HL-60 (cell line): ENCODE data around the gene MCF2L2.
"Not testable (repeated sequence)": the region's sequence is repeated elsewhere in the genome, so short reads cannot be mapped to it uniquely, and the experiment has no call there.

ENCODE experiments used
- DNase-seq, 2 experiments: peaks; one replicate each; pipeline ENCODE4 v3.0.0-alpha.2; 2010 to 2020; ENCODE audit warnings: low read depth in 1 of 2, low spot score in 1 of 2
- H3K27ac ChIP-seq: fragments of 250-450 bp; sonication (Bioruptor Pico); replicated peaks from 2 replicates; pipeline ENCODE4 v1.5.1; 2020; ENCODE audit warnings: mild to moderate bottlenecking, moderate library complexity
- H3K27me3 ChIP-seq: fragments of 250-450 bp; sonication (Bioruptor Pico); 2 replicates; pipeline ENCODE4 v1.5.1; 2021; ENCODE audit warnings: mild to moderate bottlenecking, moderate library complexity; ENCODE audit not compliant: insufficient read depth, poor library complexity, severe bottlenecking
- H3K4me3 ChIP-seq: replicated peaks from 2 replicates; pipeline ENCODE4 v1.5.1; 2011; ENCODE audit warnings: mild to moderate bottlenecking, control low read depth, low read length; ENCODE audit not compliant: insufficient read depth
- CTCF ChIP-seq: IDR thresholded peaks from one replicate; pipeline ENCODE4 v1.5.1; 2011; ENCODE audit warnings: low read length, control low read depth, inconsistent platforms; ENCODE audit not compliant: insufficient read depth
- GABPA ChIP-seq: IDR thresholded peaks from 2 replicates; pipeline ENCODE4 v1.6.1; 2012; ENCODE audit warnings: low read depth
- POLR2AphosphoS5 ChIP-seq: IDR thresholded peaks from 2 replicates; pipeline ENCODE4 v1.6.1; 2012; ENCODE audit warnings: low read depth
- REST ChIP-seq: IDR thresholded peaks from 2 replicates; pipeline ENCODE4 v1.6.1; 2012; ENCODE audit warnings: low read depth; ENCODE audit not compliant: insufficient replicate concordance
- SPI1 ChIP-seq: IDR thresholded peaks from 2 replicates; pipeline ENCODE4 v1.6.1; 2012; ENCODE audit warnings: low read depth, mild to moderate bottlenecking, borderline replicate concordance

The MCF2L2 gene

GRCh38 chr3:183427196-183427875 lies 1.1 kb downstream of the MCF2L2 start:
- Histone ChIP-seq H3K4me3 (no peak overlapping the region; the same call in 1 of the 2 replicates), H3K27me3 (peaks cover 21% of the 10 kb centered on the region), H3K27ac (no peak overlapping the region)
- no peak for DNase-seq
- TF ChIP-seq GABPA (no peak), CTCF (no peak), SPI1 (no peak)

- H3K27me3 ChIP-seq, H3K4me3 ChIP-seq, H3K27ac ChIP-seq, DNase-seq: not testable (repeated sequence)
Observed at GRCh38 chr3:183418807-183419206, 9.6 kb downstream of the MCF2L2 start.

- TF ChIP-seq REST, result no peak
- no peak for TF ChIP-seq SPI1
- no peak for TF ChIP-seq POLR2AphosphoS5
- no peak for TF ChIP-seq GABPA
- no peak for TF ChIP-seq CTCF
- DNase-seq, result no peak
- Histone ChIP-seq H3K27me3 (no peaks in the 10 kb centered on the region), H3K27ac (no peak overlapping the region), H3K4me3 (no peak overlapping the region)
Observed at GRCh38 chr3:183411216-183411922, 17.1 kb downstream of the MCF2L2 start.

GRCh38 chr3:183410759-183411158 lies 17.7 kb downstream of the MCF2L2 start:
- no peaks in the 10 kb centered on the region for H3K27me3 ChIP-seq
- DNase-seq, result no peak
- H3K27ac ChIP-seq, result no peak overlapping the region
- no peak overlapping the region for H3K4me3 ChIP-seq
- TF ChIP-seq CTCF, result no peak
- TF ChIP-seq SPI1, result no peak
- TF ChIP-seq REST, result no peak
- TF ChIP-seq POLR2AphosphoS5, result no peak
- no peak for TF ChIP-seq GABPA
